Kidney epithelial cell (primary cell): ENCODE measurements around the gene GINS1. TPM values are rescaled to one million over a fixed set of nuclear protein-coding genes. Genes with fewer than 3 reads are reported as not detected.

Experiments used
- DNase-seq: peaks from one replicate; pipeline ENCODE4 v3.0.0-alpha.2; 2010; ENCODE audit warnings: low read depth
- H3K27me3 ChIP-seq: 2 replicates; pipeline ENCODE4 v1.6.0; 2011; ENCODE audit warnings: low read length; ENCODE audit not compliant: control insufficient read depth, insufficient read depth
- H3K36me3 ChIP-seq: 2 replicates; pipeline ENCODE4 v1.5.1; 2011; ENCODE audit warnings: low read length; ENCODE audit not compliant: control insufficient read depth, insufficient read depth
- H3K4me3 ChIP-seq: 2 replicates; pipeline ENCODE4 v1.5.1; 2011; ENCODE audit warnings: low read depth, mild to moderate bottlenecking, control low read depth, low read length
- total RNA-seq: library from RNA; depleted of rRNA; stranded (reverse); fragments of >200 nt; gene quantifications from 2 replicates; pipeline ENCODE4 v1.2.3, GENCODE V29; 2015
- TF ChIP-seq, protein P1 (sequence below): IDR thresholded peaks from 2 replicates; pipeline ENCODE4 v1.5.1; 2011; ENCODE audit warnings: mild to moderate bottlenecking, moderate library complexity, low read length, control low read depth, inconsistent platforms; ENCODE audit not compliant: insufficient read depth, poor library complexity, severe bottlenecking

The GINS1 gene
- total RNA-seq, 1 donor from 2014 or later: 6.6 TPM

DNA sequence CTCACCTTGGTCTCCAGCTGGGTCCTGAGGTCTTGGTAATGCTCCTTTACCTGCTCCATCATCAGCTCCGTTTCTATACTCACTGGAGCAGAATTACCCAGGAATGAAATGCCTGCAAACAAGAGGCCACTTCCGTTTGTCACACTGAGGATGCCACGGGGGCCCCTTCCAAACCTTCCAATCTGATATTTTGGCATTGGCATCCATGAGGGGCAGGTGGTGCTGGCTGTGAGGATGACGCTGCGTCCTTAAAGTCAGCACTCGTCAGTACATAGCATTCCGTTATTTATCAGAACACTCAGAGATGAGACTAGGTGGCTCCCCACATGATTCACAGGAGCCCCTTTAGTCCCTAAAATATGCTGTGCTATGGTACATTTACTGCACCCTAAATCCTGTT is 72.7 kb downstream of the GINS1 start:
- no peak overlapping the region for H3K4me3 ChIP-seq
- TF ChIP-seq, protein P1, sequence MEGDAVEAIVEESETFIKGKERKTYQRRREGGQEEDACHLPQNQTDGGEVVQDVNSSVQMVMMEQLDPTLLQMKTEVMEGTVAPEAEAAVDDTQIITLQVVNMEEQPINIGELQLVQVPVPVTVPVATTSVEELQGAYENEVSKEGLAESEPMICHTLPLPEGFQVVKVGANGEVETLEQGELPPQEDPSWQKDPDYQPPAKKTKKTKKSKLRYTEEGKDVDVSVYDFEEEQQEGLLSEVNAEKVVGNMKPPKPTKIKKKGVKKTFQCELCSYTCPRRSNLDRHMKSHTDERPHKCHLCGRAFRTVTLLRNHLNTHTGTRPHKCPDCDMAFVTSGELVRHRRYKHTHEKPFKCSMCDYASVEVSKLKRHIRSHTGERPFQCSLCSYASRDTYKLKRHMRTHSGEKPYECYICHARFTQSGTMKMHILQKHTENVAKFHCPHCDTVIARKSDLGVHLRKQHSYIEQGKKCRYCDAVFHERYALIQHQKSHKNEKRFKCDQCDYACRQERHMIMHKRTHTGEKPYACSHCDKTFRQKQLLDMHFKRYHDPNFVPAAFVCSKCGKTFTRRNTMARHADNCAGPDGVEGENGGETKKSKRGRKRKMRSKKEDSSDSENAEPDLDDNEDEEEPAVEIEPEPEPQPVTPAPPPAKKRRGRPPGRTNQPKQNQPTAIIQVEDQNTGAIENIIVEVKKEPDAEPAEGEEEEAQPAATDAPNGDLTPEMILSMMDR: no peak
- no peaks in the 10 kb centered on the region for H3K27me3 ChIP-seq
- DNase-seq: no peak
- no peaks in the 10 kb centered on the region for H3K36me3 ChIP-seq

DNA sequence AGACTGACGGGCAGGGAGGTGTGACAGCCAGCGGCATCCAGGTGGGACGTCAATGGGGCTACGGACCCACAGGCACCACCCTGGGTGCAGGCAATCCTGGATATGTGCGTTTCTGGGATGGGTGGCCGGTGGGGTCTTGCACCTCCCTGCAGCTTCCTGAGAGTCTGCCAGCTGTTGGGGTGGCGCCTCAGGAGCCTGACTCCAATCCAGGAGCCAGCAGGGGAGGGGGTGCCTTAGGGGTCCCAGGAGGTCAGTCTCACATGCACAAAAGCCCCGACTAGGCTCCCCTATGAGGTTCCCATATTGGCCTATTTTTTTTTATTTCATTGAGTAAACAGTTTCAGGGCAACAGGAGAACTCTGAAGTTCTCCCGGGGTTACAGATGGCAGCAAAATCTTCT is 73.3 kb downstream of the GINS1 start:
- no peak for DNase-seq
- TF ChIP-seq, protein P1: no peak
- Histone ChIP-seq H3K36me3 (no peaks in the 10 kb centered on the region), H3K27me3 (no peaks in the 10 kb centered on the region), H3K4me3 (no peak overlapping the region)

DNA sequence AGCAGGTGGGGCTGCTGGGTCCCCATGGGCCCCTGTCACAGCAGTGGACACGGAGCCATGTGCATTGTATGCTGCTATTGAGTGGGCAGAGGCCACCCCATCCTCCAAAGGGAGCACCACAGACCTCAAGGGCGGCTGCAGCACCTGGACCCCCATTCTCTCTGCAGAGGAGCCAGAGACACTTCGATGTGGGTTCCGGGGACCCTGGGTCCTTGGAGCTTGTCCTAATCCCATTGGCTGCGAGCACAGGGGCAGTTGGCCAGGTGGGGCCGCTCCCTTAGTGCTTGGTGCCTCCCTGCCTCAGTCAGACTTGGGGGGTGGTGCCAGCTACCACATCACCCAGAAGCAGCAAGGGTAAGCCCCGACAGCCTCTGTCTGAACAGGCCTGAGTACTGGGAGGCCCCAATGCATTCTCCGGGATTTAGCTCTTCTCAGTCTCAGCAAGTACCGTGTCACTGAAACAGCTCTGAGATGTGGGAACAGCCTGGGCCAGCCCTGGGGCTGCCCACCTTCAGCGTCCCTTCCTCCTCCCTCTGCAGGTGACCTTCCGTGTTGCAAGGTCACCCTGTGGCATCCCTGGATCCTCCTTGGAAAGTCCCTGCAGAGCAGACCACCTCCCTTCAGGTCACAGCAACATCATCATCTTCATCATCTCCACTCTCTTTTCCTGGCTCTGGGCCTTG is 73.9 kb downstream of the GINS1 start:
- TF ChIP-seq, protein P1: peak; percentile 18
- H3K27me3 ChIP-seq: no peaks in the 10 kb centered on the region
- H3K4me3 ChIP-seq: no peak overlapping the region
- H3K36me3 ChIP-seq: no peaks in the 10 kb centered on the region
- no peak for DNase-seq

DNA sequence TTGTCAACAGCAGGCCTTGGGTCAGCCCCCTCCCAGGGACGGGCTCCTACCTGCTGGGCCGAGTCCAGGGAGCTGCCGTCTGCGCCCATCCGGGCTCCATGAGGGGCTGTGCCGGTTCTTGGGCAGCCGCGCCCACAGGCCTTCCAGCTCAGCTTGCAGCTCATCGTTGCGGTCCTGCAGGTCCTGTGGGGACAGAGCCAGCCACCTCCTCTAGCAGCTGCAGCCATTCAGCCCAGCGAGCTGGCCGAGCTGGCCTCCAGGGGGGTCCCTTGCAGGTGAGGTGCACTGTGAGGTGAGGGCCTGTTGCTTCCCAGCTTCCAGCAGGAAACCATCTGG is 74.4 kb downstream of the GINS1 start:
- Histone ChIP-seq H3K27me3 (no peaks in the 10 kb centered on the region), H3K4me3 (no peak overlapping the region), H3K36me3 (no peaks in the 10 kb centered on the region)
- no peak for DNase-seq
- TF ChIP-seq, protein P1: no peak

DNA sequence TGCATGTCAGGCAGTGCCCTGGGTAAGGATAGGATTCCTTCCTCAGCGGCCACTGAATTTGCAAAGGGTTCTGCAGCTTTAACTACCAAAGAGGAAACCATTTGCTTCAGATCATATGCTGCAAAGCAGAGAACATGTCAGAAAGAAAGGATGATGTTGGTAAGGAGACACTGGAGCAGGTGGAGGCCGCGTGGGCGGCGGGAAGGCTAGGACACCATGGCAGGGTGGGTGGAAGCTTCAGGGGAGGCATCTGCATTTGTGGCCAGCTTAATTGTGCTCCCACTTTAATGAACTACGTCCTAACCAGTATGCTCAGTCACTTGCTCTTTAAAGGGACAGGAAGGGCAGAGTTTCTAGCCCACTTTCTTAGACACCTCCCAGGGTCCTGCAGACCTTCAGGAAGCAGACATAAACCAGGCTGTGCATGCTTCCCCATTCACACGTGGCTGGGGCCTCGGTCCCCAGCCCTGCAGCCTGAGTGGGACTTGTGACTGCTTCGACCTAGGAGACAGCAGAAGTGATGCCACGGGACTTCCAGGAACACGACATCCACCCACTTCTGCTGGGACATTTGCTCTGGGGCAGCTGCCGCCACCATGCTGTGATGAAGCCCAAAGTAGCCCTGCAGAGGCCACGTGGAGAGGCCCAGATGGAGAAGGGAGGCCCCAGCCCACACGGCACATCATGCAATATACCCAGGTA is 76.1 kb downstream of the GINS1 start:
- Histone ChIP-seq H3K4me3 (no peak overlapping the region), H3K27me3 (no peaks in the 10 kb centered on the region), H3K36me3 (no peaks in the 10 kb centered on the region)
- DNase-seq: no peak
- TF ChIP-seq, protein P1: no peak
